Neural progenitor cell (in vitro differentiated cells): ENCODE results near the gene EMILIN2. TPM values are rescaled to one million over a fixed set of nuclear protein-coding genes. Genes with fewer than 3 reads are reported as not detected.

Experiments
- DNase-seq: peaks from one replicate; pipeline ENCODE4 v3.0.0-alpha.2; 2016; ENCODE audit warnings: low spot score
- H2AFZ ChIP-seq: fragments of 200-600 bp; sonication (generic); replicated peaks from 2 replicates; pipeline ENCODE4 v1.6.1; 2016; ENCODE audit warnings: antibody characterized with exemption
- H3F3A ChIP-seq: fragments of 200-600 bp; sonication (generic); 2 replicates; pipeline ENCODE4 v1.6.1; 2016; ENCODE audit warnings: antibody characterized with exemption, low read depth
- H3K27ac ChIP-seq: fragments of 200-600 bp; sonication (generic); 2 replicates; pipeline ENCODE4 v1.5.1; 2016; ENCODE audit warnings: mild to moderate bottlenecking
- H3K27me3 ChIP-seq: fragments of 200-600 bp; sonication (generic); 2 replicates; pipeline ENCODE4 v1.6.1; 2016; ENCODE audit warnings: mild to moderate bottlenecking, moderate library complexity
- H3K36me3 ChIP-seq: fragments of 200-600 bp; sonication (generic); 2 replicates; pipeline ENCODE4 v1.5.1; 2016
- H3K4me1 ChIP-seq: fragments of 200-600 bp; sonication (generic); 2 replicates; pipeline ENCODE4 v1.6.1; 2016; ENCODE audit warnings: mixed run types
- H3K4me2 ChIP-seq: fragments of 200-600 bp; sonication (generic); 2 replicates; pipeline ENCODE4 v1.6.1; 2016
- H3K4me3 ChIP-seq: fragments of 200-600 bp; sonication (generic); 2 replicates; pipeline ENCODE4 v1.5.1; 2016
- H3K79me2 ChIP-seq: fragments of 200-600 bp; sonication (generic); 2 replicates; pipeline ENCODE4 v1.6.1; 2016; ENCODE audit warnings: low read depth
- H3K9ac ChIP-seq: fragments of 200-600 bp; sonication (generic); 2 replicates; pipeline ENCODE4 v1.6.1; 2016
- H3K9me3 ChIP-seq: fragments of 200-600 bp; sonication (generic); 2 replicates; pipeline ENCODE4 v1.5.1; 2016; ENCODE audit warnings: low read depth
- H4K20me1 ChIP-seq: fragments of 200-600 bp; sonication (generic); 2 replicates; pipeline ENCODE4 v1.6.1; 2016; ENCODE audit warnings: low read depth
- H3K27ac Mint-ChIP-seq: 3 replicates; pipeline ENCODE4 v1.8.0; 2021; ENCODE audit warnings: mixed read lengths
- H3K27me3 Mint-ChIP-seq: 2 replicates; pipeline ENCODE4 v1.8.0; 2022; ENCODE audit warnings: low read depth, mild to moderate bottlenecking, inconsistent platforms, moderate library complexity, mixed read lengths; ENCODE audit not compliant: insufficient read depth
- H3K36me3 Mint-ChIP-seq: 3 replicates; pipeline ENCODE4 v1.8.0; 2021; ENCODE audit warnings: mixed read lengths
- H3K4me1 Mint-ChIP-seq: 3 replicates; pipeline ENCODE4 v1.8.0; 2021; ENCODE audit warnings: mixed read lengths
- H3K4me3 Mint-ChIP-seq: 3 replicates; pipeline ENCODE4 v1.8.0; 2021; ENCODE audit warnings: mild to moderate bottlenecking, moderate library complexity, mixed read lengths
- H3K9me3 Mint-ChIP-seq: 3 replicates; pipeline ENCODE4 v1.8.0; 2020; ENCODE audit warnings: mixed read lengths
- CTCF ChIP-seq: fragments of 200-600 bp; sonication (generic); IDR thresholded peaks from 2 replicates; pipeline ENCODE4 v1.5.1; 2017; ENCODE audit warnings: antibody characterized with exemption, mild to moderate bottlenecking
- EZH2 ChIP-seq: fragments of 200-600 bp; sonication (generic); IDR thresholded peaks from 2 replicates; pipeline ENCODE4 v1.6.1; 2017; ENCODE audit warnings: antibody characterized with exemption, mild to moderate bottlenecking, moderate library complexity
- EZH2phosphoT487 ChIP-seq: fragments of 200-600 bp; sonication (generic); IDR thresholded peaks from 2 replicates; pipeline ENCODE4 v1.6.1; 2017; ENCODE audit warnings: antibody characterized with exemption
- total RNA-seq: library from RNA; depleted of rRNA; stranded (reverse); fragments of >200 nt; gene quantifications from 2 replicates; pipeline ENCODE4 v1.2.3, GENCODE V29; 2015; ENCODE audit warnings: low replicate concordance

Gene EMILIN2
- total RNA-seq, 1 donor from 2014 or later = 2.2 TPM

GRCh38 chr18:2919600-2919999 is 72.8 kb downstream of the EMILIN2 start:
- H3K4me2 ChIP-seq = no peak overlapping the region
- H3K9ac ChIP-seq = no peak overlapping the region
- peaks cover 12% of the 10 kb centered on the region for H3F3A ChIP-seq
- H3K9me3 ChIP-seq = no peaks in the 10 kb centered on the region
- H4K20me1 ChIP-seq = peaks cover 9% of the 10 kb centered on the region
- Mint-ChIP-seq H3K4me1 (peaks cover 27% of the 10 kb centered on the region), H3K4me3 (peak overlapping the region; percentile 33), H3K9me3 (no peaks in the 10 kb centered on the region), H3K27ac (no peak overlapping the region), H3K36me3 (peaks cover 29% of the 10 kb centered on the region), H3K27me3 (no peaks in the 10 kb centered on the region)
- TF ChIP-seq CTCF (no peak), EZH2 (no peak), EZH2phosphoT487 (no peak)
- DNase-seq = no peak
- H3K4me1 ChIP-seq = peaks cover 14% of the 10 kb centered on the region
- no peak overlapping the region for H2AFZ ChIP-seq
- no peaks in the 10 kb centered on the region for H3K27me3 ChIP-seq
- H3K36me3 ChIP-seq = peaks cover 6% of the 10 kb centered on the region
- H3K79me2 ChIP-seq = no peaks in the 10 kb centered on the region
- no peak overlapping the region for H3K27ac ChIP-seq
- H3K4me3 ChIP-seq = no peak overlapping the region

GRCh38 chr18:2920027-2920426 is 73.2 kb downstream of the EMILIN2 start:
- Mint-ChIP-seq H3K27ac (no peak overlapping the region), H3K4me1 (peaks cover 27% of the 10 kb centered on the region), H3K4me3 (no peak overlapping the region), H3K9me3 (no peaks in the 10 kb centered on the region), H3K27me3 (no peaks in the 10 kb centered on the region), H3K36me3 (peaks cover 31% of the 10 kb centered on the region)
- no peaks in the 10 kb centered on the region for H3K79me2 ChIP-seq
- H3K4me3 ChIP-seq = no peak overlapping the region
- H3K4me2 ChIP-seq = no peak overlapping the region
- H3F3A ChIP-seq = peaks cover 12% of the 10 kb centered on the region
- no peaks in the 10 kb centered on the region for H3K9me3 ChIP-seq
- peaks cover 6% of the 10 kb centered on the region for H3K36me3 ChIP-seq
- no peak overlapping the region for H2AFZ ChIP-seq
- H3K27me3 ChIP-seq = no peaks in the 10 kb centered on the region
- H4K20me1 ChIP-seq = peaks cover 9% of the 10 kb centered on the region
- no peak overlapping the region for H3K27ac ChIP-seq
- DNase-seq = no peak
- TF ChIP-seq EZH2 (no peak), CTCF (no peak), EZH2phosphoT487 (no peak)
- no peak overlapping the region for H3K9ac ChIP-seq
- H3K4me1 ChIP-seq = peaks cover 14% of the 10 kb centered on the region

GRCh38 chr18:2920546-2921343 is 73.9 kb downstream of the EMILIN2 start:
- Histone ChIP-seq H3F3A (peaks cover 12% of the 10 kb centered on the region), H3K4me1 (peaks cover 14% of the 10 kb centered on the region), H3K79me2 (no peaks in the 10 kb centered on the region), H4K20me1 (peaks cover 9% of the 10 kb centered on the region), H2AFZ (no peak overlapping the region), H3K4me3 (no peak overlapping the region), H3K4me2 (no peak overlapping the region), H3K27me3 (no peaks in the 10 kb centered on the region), H3K36me3 (peaks cover 6% of the 10 kb centered on the region), H3K9me3 (no peaks in the 10 kb centered on the region), H3K27ac (no peak overlapping the region), H3K9ac (no peak overlapping the region)
- H3K9me3 Mint-ChIP-seq = no peaks in the 10 kb centered on the region
- H3K27ac Mint-ChIP-seq = no peak overlapping the region
- TF ChIP-seq EZH2phosphoT487 (no peak), CTCF (no peak), EZH2 (no peak)
- peaks cover 27% of the 10 kb centered on the region for H3K4me1 Mint-ChIP-seq
- peaks cover 33% of the 10 kb centered on the region for H3K36me3 Mint-ChIP-seq
- DNase-seq = no peak
- H3K4me3 Mint-ChIP-seq = no peak overlapping the region
- H3K27me3 Mint-ChIP-seq = no peaks in the 10 kb centered on the region
